ENCODE measurements around the gene LCMT2.

Gene LCMT2

GRCh38 chr15:43317566-43318184, 12.7 kb downstream of the LCMT2 start:
- H3K27ac ChIP-seq, result no peak overlapping the region
- H3K9me3 ChIP-seq (ENCODE audit: low read depth, low read length), result no peaks in the 10 kb centered on the region
- H3K4me3 ChIP-seq, result no peak overlapping the region
- no peak overlapping the region for H3K9ac ChIP-seq (ENCODE audit: insufficient read length)
- TF ChIP-seq POLR2AphosphoS5 (IDR thresholded peaks at IDR 0.05; ENCODE audit: borderline replicate concordance, low read depth, low read length) (no peak), FOXP2 (optimal IDR thresholded peaks at IDR 0.05; ENCODE audit: control extremely low read depth, extremely low read length, insufficient read depth) (no peak), EZH2 (IDR thresholded peaks at IDR 0.05) (no peak)
- no peak for DNase-seq (ENCODE audit: low read depth, low spot score)
- H3K36me3 ChIP-seq (ENCODE audit: insufficient read depth, low read length), result no peaks in the 10 kb centered on the region

DNA sequence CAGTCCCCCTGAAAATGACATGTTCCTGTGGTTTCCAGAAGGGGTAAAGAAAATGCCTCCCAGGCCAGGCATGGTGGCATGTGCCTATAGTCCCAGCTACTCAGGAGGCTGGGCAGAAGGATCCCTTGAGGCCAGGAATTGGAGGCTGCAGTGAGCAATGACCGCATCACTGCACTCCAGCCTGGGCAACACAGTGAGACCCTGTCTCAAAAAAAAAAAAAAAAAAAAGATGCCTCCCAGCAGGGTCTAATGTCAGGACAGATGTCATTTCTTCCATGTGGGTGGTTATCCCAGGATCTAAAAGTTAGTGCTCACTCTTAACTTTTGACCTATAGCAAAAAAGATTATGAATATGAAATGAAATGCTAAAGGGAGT, 13.4 kb downstream of the LCMT2 start:
- no peak overlapping the region for H3K27ac ChIP-seq
- no peaks in the 10 kb centered on the region for H3K9me3 ChIP-seq (ENCODE audit: low read depth, low read length)
- H3K36me3 ChIP-seq (ENCODE audit: insufficient read depth, low read length), result no peaks in the 10 kb centered on the region
- no peak overlapping the region for H3K4me3 ChIP-seq
- no peak for DNase-seq (ENCODE audit: low read depth, low spot score)
- TF ChIP-seq FOXP2 (optimal IDR thresholded peaks at IDR 0.05; ENCODE audit: control extremely low read depth, extremely low read length, insufficient read depth) (no peak), POLR2AphosphoS5 (IDR thresholded peaks at IDR 0.05; ENCODE audit: borderline replicate concordance, low read depth, low read length) (no peak), EZH2 (IDR thresholded peaks at IDR 0.05) (no peak)
- no peak overlapping the region for H3K9ac ChIP-seq (ENCODE audit: insufficient read length)

DNA sequence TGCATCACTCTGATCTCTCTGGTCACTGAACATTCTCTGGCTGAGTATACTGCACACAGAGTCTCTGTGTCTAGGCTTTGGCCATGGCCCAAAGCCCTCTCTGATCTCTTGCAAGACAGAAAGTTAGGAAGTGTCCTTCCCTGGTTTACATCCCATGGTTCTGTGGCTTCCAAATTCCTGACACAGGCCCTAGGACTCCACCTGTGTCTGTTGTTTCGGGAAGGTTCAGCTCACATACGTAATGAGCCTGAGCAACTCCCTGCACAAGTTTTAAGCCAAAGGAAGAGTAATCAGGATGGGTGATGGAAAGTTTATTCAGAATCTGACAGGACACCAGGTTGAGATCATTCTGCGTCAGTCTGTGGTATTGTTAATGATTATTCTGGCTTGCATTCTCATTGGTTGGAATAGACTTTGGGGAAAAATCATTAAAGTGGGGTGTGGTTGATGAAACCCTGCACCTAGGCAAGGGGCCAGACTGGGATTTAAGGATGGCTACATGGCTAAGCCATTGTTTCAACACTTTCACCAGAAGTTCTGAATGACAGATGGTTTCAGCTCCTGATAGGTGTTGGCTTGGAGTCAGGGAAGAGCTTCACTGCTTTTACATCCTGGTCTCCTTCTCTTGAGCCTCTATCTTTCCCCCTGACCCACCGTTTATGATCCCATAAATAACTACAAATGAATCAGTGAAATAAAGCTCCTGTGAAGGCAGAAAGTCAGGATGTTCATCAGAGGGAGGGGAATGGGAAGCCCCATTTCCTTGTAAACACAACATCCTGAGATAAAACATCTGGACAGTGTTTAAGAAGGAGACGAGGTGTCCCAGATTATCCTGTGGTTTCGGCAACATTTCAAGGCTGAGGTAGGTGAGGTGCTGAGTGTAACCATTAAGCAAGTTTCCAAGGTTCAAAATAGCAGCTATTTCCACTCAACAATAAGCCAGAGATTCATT, 14.1 kb downstream of the LCMT2 start:
- Histone ChIP-seq H3K27ac (no peak overlapping the region), H3K4me3 (no peak overlapping the region), H3K9me3 (ENCODE audit: low read depth, low read length) (no peaks in the 10 kb centered on the region), H3K9ac (ENCODE audit: insufficient read length) (no peak overlapping the region), H3K36me3 (ENCODE audit: insufficient read depth, low read length) (no peaks in the 10 kb centered on the region)
- TF ChIP-seq EZH2 (IDR thresholded peaks at IDR 0.05) (no peak), POLR2AphosphoS5 (IDR thresholded peaks at IDR 0.05; ENCODE audit: borderline replicate concordance, low read depth, low read length) (no peak), FOXP2 (optimal IDR thresholded peaks at IDR 0.05; ENCODE audit: control extremely low read depth, extremely low read length, insufficient read depth) (no peak)
- DNase-seq (ENCODE audit: low read depth, low spot score), result no peak

GRCh38 chr15:43314171-43314570, 16.2 kb downstream of the LCMT2 start:
- no peak for DNase-seq (ENCODE audit: low read depth, low spot score)
- no peak for TF ChIP-seq FOXP2 (optimal IDR thresholded peaks at IDR 0.05; ENCODE audit: control extremely low read depth, extremely low read length, insufficient read depth)
- TF ChIP-seq POLR2AphosphoS5 (IDR thresholded peaks at IDR 0.05; ENCODE audit: borderline replicate concordance, low read depth, low read length), result no peak
- no peak for TF ChIP-seq EZH2 (IDR thresholded peaks at IDR 0.05)

GRCh38 chr15:43312378-43312777, 18.0 kb downstream of the LCMT2 start:
- H3K27ac ChIP-seq, result no peak overlapping the region
- H3K4me3 ChIP-seq, result no peak overlapping the region
- H3K36me3 ChIP-seq (ENCODE audit: insufficient read depth, low read length), result no peaks in the 10 kb centered on the region
- no peak overlapping the region for H3K9ac ChIP-seq (ENCODE audit: insufficient read length)
- no peaks in the 10 kb centered on the region for H3K9me3 ChIP-seq (ENCODE audit: low read depth, low read length)
- TF ChIP-seq EZH2 (IDR thresholded peaks at IDR 0.05) (no peak), POLR2AphosphoS5 (IDR thresholded peaks at IDR 0.05; ENCODE audit: borderline replicate concordance, low read depth, low read length) (no peak), FOXP2 (optimal IDR thresholded peaks at IDR 0.05; ENCODE audit: control extremely low read depth, extremely low read length, insufficient read depth) (no peak)
- no peak for DNase-seq (ENCODE audit: low read depth, low spot score)

More at GRCh38 chr15:43314171-43314570, 16.2 kb downstream of the LCMT2 start:
- Histone ChIP-seq H3K9ac (ENCODE audit: insufficient read length) (no peak overlapping the region), H3K27ac (no peak overlapping the region), H3K4me3 (no peak overlapping the region), H3K9me3 (ENCODE audit: low read depth, low read length) (no peaks in the 10 kb centered on the region), H3K36me3 (ENCODE audit: insufficient read depth, low read length) (no peaks in the 10 kb centered on the region)

DNA sequence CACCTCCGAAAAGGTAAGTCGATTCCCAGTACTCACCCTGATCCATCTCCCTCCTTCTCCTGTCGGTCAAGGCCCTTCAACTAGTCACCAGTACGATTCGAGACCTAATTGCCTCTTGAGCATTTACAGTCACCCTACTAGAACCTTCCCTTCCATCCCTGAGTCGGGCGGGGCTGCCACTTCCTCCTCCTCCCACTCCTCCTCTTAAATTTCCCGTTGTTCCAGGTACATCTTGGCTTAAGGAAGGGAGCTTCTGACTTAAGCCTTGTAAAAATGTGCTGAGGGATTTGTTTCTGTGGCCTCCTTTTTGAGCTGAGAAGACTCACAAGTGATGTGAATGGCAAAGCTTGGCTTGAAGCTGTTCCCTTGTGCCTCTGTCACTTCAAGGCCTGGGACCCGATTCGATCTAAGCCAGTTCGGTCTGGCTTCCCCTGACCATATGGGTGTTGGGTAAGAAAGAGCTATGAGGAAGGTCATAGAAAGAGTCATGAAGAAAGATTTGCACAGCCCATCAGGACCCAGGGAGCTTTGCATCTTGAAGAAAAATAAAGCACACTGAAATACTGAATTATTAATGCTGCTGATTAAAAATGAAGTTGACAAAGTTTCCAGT, 28.1 kb downstream of the LCMT2 start, which contains the start of gene TGM7:
TGM7 (minus strand) TSS at position 51 of the 613 bp plus-strand sequence.
- H3K27ac ChIP-seq, result no peak within 1 kb of the TSS
- H3K9me3 ChIP-seq (ENCODE audit: low read depth, low read length), result no peaks in the 10 kb centered on the region
- TF ChIP-seq FOXP2 (optimal IDR thresholded peaks at IDR 0.05; ENCODE audit: control extremely low read depth, extremely low read length, insufficient read depth) (no peak), EZH2 (IDR thresholded peaks at IDR 0.05) (no peak), POLR2AphosphoS5 (IDR thresholded peaks at IDR 0.05; ENCODE audit: borderline replicate concordance, low read depth, low read length) (no peak)
- H3K4me3 ChIP-seq, result no peak within 1 kb of the TSS
- no peaks in the 10 kb centered on the region for H3K36me3 ChIP-seq (ENCODE audit: insufficient read depth, low read length)
- DNase-seq (ENCODE audit: low read depth, low spot score), result no peak
- no peak within 1 kb of the TSS for H3K9ac ChIP-seq (ENCODE audit: insufficient read length)

DNA sequence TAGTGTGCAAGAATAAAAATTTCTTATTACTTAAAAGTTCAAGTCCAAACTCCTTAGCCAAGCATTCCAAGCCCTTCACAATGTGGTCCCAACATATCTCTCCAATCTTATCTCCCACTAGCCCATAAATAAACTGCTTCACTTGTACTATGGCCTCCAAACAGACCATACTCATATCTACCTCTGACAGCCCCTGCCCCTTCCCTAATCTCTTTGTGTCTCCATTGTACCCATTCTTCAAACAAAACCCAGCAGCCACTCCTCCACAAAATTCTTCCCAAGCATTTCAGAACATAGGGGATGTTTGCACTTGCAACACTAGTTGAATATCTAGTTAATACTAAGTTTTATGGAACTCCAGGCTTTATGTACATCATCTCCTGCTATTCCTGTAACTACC, 30.5 kb downstream of the LCMT2 start:
- DNase-seq (ENCODE audit: low read depth, low spot score), result no peak
- Histone ChIP-seq H3K4me3 (no peak overlapping the region), H3K36me3 (ENCODE audit: insufficient read depth, low read length) (no peaks in the 10 kb centered on the region), H3K27ac (no peak overlapping the region), H3K9me3 (ENCODE audit: low read depth, low read length) (no peaks in the 10 kb centered on the region), H3K9ac (ENCODE audit: insufficient read length) (no peak overlapping the region)
- TF ChIP-seq FOXP2 (optimal IDR thresholded peaks at IDR 0.05; ENCODE audit: control extremely low read depth, extremely low read length, insufficient read depth) (no peak), POLR2AphosphoS5 (IDR thresholded peaks at IDR 0.05; ENCODE audit: borderline replicate concordance, low read depth, low read length) (no peak), EZH2 (IDR thresholded peaks at IDR 0.05) (no peak)

DNA sequence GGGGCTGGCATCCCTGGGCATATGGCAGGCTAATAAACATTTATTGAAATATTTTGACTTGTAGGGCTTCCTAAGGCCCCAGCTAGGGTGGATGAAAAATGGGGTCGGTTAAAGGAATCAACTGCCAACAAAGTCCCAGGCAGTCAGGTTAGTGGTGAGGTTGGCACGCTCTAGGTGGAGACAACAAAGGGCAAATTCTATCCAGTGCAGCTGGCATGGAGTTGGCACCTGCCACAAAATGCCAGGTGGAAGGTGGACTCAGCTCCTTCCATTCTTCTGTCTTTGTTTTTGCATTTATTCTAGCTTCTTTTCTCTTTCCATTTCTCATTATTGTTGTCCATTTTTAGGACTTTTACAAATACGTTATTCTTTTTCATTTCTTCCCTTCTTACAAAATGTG, 31.0 kb downstream of the LCMT2 start:
- DNase-seq (ENCODE audit: low read depth, low spot score), result no peak
- TF ChIP-seq POLR2AphosphoS5 (IDR thresholded peaks at IDR 0.05; ENCODE audit: borderline replicate concordance, low read depth, low read length) (no peak), EZH2 (IDR thresholded peaks at IDR 0.05) (no peak)
- no peaks in the 10 kb centered on the region for H3K36me3 ChIP-seq (ENCODE audit: insufficient read depth, low read length)
- H3K27ac ChIP-seq, result no peak overlapping the region
- no peak overlapping the region for H3K9ac ChIP-seq (ENCODE audit: insufficient read length)
- H3K9me3 ChIP-seq (ENCODE audit: low read depth, low read length), result no peaks in the 10 kb centered on the region
- H3K4me3 ChIP-seq, result no peak overlapping the region

Measured in SK-N-MC (cell line).